ENCODE measurements around the gene PADI4.
A peak's percentile ranks its signal among the peaks of the same experiment; 100 is the strongest.

Gene PADI4

DNA sequence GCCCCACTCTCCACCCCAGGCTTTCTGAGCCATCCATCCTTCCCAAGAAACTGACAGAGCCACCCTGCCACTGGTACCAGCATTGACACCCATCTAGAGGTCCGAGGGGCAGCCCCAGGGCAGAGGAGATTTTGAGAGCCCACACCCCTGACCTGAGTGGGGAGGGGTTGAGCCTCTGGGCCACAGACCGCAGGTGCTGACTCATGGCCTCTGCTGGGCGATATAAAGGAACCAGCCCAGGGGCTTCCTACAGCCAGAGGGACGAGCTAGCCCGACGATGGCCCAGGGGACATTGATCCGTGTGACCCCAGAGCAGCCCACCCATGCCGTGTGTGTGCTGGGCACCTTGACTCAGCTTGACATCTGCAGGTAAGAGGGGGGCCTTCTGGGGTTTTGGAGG lies at the start of gene PADI4:
TSS of gene PADI4 (plus strand) at position 252 of the 400 bp plus-strand sequence. CDS start at position 278, 26 bp downstream.
- Mint-ChIP-seq H3K4me1 (ENCODE audit: low read depth) (peaks cover 75% of the 10 kb centered on the region), H3K4me3 (no peak within 1 kb of the TSS), H3K27me3 (no peaks in the 10 kb centered on the region), H3K36me3 (ENCODE audit: low read depth) (no peaks in the 10 kb centered on the region), H3K27ac (peak within 1 kb of the TSS; percentile 50), H3K9me3 (peaks cover 3% of the 10 kb centered on the region)
- intact Hi-C loops (cut with micrococcal nuclease), result no loop called here

- H3K4me1 Mint-ChIP-seq (ENCODE audit: low read depth), result no peaks in the 10 kb centered on the region
- H3K4me3 Mint-ChIP-seq, result no peak overlapping the region
- no peaks in the 10 kb centered on the region for H3K9me3 Mint-ChIP-seq
- H3K27ac Mint-ChIP-seq, result no peak overlapping the region
- peaks cover 10% of the 10 kb centered on the region for H3K27me3 Mint-ChIP-seq
- no peaks in the 10 kb centered on the region for H3K36me3 Mint-ChIP-seq (ENCODE audit: low read depth)
- intact Hi-C loops (cut with micrococcal nuclease), result no loop called here
Observed at GRCh38 chr1:17258758-17259130, 49.3 kb upstream of the PADI4 start.

GRCh38 chr1:17259233-17259873 lies 48.6 kb upstream of the PADI4 start:
- Mint-ChIP-seq H3K36me3 (ENCODE audit: low read depth) (no peaks in the 10 kb centered on the region), H3K9me3 (no peaks in the 10 kb centered on the region), H3K27ac (no peak overlapping the region), H3K4me3 (no peak overlapping the region), H3K4me1 (ENCODE audit: low read depth) (no peaks in the 10 kb centered on the region), H3K27me3 (peaks cover 10% of the 10 kb centered on the region)
- intact Hi-C loops (cut with micrococcal nuclease), result no loop called here

GRCh38 chr1:17260264-17260663 lies 47.7 kb upstream of the PADI4 start:
- intact Hi-C loops (cut with micrococcal nuclease), result no loop called here

GRCh38 chr1:17260738-17261137 lies 47.3 kb upstream of the PADI4 start:
- H3K27me3 Mint-ChIP-seq, result peaks cover 10% of the 10 kb centered on the region
- H3K9me3 Mint-ChIP-seq, result no peaks in the 10 kb centered on the region
- H3K36me3 Mint-ChIP-seq (ENCODE audit: low read depth), result no peaks in the 10 kb centered on the region
- no peak overlapping the region for H3K27ac Mint-ChIP-seq
- H3K4me1 Mint-ChIP-seq (ENCODE audit: low read depth), result no peaks in the 10 kb centered on the region
- intact Hi-C loops (cut with micrococcal nuclease), result no loop called here
- no peak overlapping the region for H3K4me3 Mint-ChIP-seq

More at GRCh38 chr1:17260264-17260663, 47.7 kb upstream of the PADI4 start:
- H3K36me3 Mint-ChIP-seq (ENCODE audit: low read depth), result no peaks in the 10 kb centered on the region
- no peak overlapping the region for H3K4me3 Mint-ChIP-seq
- no peaks in the 10 kb centered on the region for H3K9me3 Mint-ChIP-seq
- H3K27me3 Mint-ChIP-seq, result peaks cover 10% of the 10 kb centered on the region
- H3K27ac Mint-ChIP-seq, result no peak overlapping the region
- H3K4me1 Mint-ChIP-seq (ENCODE audit: low read depth), result no peaks in the 10 kb centered on the region

DNA sequence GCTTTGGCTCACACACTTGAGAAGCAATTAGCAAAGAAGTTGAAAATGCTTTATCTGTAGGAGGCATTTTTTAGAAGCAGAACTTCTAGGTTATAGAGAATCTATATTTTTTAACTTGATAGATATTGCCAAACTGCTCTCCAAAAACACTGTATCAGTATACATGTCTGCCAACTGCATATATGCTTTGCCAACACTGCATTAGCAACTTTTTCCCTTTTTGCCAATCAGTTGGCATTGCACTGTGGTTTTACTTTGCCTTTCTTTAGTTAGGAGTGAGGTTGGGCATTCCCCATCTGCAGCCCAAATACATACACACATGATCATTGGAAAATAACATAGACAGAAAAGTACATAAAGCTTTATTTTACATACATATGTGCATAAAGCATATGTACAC lies 44.1 kb upstream of the PADI4 start:
- Mint-ChIP-seq H3K9me3 (no peaks in the 10 kb centered on the region), H3K4me3 (no peak overlapping the region), H3K27me3 (peaks cover 9% of the 10 kb centered on the region), H3K36me3 (ENCODE audit: low read depth) (no peaks in the 10 kb centered on the region), H3K27ac (no peak overlapping the region), H3K4me1 (ENCODE audit: low read depth) (no peaks in the 10 kb centered on the region)
- intact Hi-C loops (cut with micrococcal nuclease), result no loop called here

GRCh38 chr1:17264470-17264869 lies 43.5 kb upstream of the PADI4 start:
- Mint-ChIP-seq H3K27ac (no peak overlapping the region), H3K36me3 (ENCODE audit: low read depth) (no peaks in the 10 kb centered on the region), H3K27me3 (peaks cover 5% of the 10 kb centered on the region), H3K9me3 (no peaks in the 10 kb centered on the region), H3K4me1 (ENCODE audit: low read depth) (no peaks in the 10 kb centered on the region), H3K4me3 (no peak overlapping the region)
- intact Hi-C loops (cut with micrococcal nuclease), result no loop called here

DNA sequence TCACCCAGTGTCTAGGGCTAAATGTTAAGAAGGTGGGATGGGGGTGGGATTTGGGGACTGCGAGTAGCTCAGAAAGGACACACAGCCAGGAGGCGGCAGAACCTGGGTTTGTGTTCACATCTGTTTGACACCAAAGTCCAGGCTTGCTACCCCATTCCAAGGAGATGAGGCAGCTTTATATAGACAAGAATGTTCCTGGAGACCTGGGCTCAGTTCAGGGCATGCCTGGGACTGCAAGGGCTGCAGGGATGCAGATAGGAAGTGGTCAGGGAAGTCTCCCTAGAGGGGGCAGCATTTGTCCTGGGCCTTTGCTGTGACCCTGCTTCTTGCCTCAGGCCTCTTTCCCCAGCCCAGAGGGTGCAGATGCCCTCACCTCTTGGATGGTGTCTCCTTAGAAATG lies 42.8 kb upstream of the PADI4 start:
- no peaks in the 10 kb centered on the region for H3K9me3 Mint-ChIP-seq
- H3K4me1 Mint-ChIP-seq (ENCODE audit: low read depth), result no peaks in the 10 kb centered on the region
- H3K27me3 Mint-ChIP-seq, result peaks cover 4% of the 10 kb centered on the region
- H3K4me3 Mint-ChIP-seq, result no peak overlapping the region
- intact Hi-C loops (cut with micrococcal nuclease), result no loop called here
- no peak overlapping the region for H3K27ac Mint-ChIP-seq
- no peaks in the 10 kb centered on the region for H3K36me3 Mint-ChIP-seq (ENCODE audit: low read depth)

GRCh38 chr1:17265950-17266349 lies 42.0 kb upstream of the PADI4 start:
- Mint-ChIP-seq H3K27ac (no peak overlapping the region), H3K4me3 (no peak overlapping the region), H3K4me1 (ENCODE audit: low read depth) (no peaks in the 10 kb centered on the region), H3K27me3 (peaks cover 4% of the 10 kb centered on the region), H3K9me3 (no peaks in the 10 kb centered on the region), H3K36me3 (ENCODE audit: low read depth) (no peaks in the 10 kb centered on the region)
- intact Hi-C loops (cut with micrococcal nuclease), result no loop called here

DNA sequence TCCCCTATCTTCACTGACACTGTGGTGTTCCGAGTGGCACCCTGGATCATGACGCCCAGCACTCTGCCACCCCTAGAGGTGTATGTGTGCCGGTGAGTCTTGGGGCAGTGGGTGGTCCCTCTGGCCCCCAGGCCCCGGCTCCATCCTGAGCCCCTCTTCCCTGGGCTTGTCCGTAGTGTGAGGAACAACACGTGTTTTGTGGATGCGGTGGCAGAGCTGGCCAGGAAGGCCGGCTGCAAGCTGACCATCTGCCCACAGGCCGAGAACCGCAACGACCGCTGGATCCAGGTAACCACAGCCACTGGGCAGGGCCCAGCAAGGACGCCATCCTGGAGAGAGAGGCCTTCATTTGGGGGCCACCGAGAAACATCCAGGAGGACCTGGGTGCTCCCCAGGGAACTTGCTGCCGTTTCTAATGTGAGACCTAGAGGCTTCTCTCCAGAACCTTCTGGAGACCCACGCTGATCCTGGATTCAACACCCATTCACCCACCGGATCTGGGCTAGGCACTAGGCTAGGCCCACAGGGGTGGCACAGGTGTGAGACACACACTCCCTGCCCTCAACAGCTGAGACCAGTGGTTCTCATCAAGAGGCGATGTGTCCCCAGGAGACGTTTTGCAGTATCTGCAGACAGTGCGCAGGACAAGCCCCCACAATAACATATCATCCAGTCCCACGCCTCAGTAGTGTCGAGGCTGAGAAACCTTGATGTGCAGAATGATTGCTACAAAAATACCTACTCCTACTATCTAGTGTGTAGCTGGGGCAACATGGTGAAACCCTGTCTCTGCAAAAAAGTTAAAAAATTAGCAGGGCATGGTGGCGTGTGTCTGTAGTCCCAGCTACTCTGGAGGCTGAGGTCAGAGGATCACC lies 36.9 kb upstream of the PADI4 start:
- Mint-ChIP-seq H3K9me3 (no peaks in the 10 kb centered on the region), H3K36me3 (ENCODE audit: low read depth) (no peaks in the 10 kb centered on the region), H3K27ac (no peak overlapping the region), H3K4me1 (ENCODE audit: low read depth) (peaks cover 12% of the 10 kb centered on the region), H3K27me3 (no peaks in the 10 kb centered on the region), H3K4me3 (no peak overlapping the region)
- intact Hi-C loops (cut with micrococcal nuclease), result no loop called here

DNA sequence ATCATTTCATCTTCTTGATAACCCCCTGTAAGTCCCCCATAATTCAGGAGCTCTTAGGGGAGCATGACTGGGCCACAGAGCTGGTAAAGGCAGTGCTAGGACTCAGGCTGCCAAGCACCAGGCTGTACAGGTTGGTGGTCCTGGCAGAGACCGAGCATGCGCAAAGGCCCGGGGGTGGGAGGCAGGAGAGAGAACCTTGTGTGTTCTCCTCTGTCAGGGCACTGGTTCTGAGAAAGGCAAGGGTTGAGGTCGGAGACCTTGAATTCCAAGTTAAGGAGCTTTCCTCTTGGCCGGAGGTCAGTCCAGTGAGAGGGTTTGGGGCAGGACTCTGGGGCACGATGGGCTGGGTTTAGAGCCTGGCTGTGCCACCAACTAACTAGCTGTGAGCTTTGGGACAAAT lies 35.9 kb upstream of the PADI4 start:
- peaks cover 21% of the 10 kb centered on the region for H3K4me1 Mint-ChIP-seq (ENCODE audit: low read depth)
- no peak overlapping the region for H3K4me3 Mint-ChIP-seq
- H3K36me3 Mint-ChIP-seq (ENCODE audit: low read depth), result no peaks in the 10 kb centered on the region
- peak overlapping the region; percentile 39 for H3K27ac Mint-ChIP-seq
- H3K9me3 Mint-ChIP-seq, result no peaks in the 10 kb centered on the region
- intact Hi-C loops (cut with micrococcal nuclease), result no loop called here
- no peaks in the 10 kb centered on the region for H3K27me3 Mint-ChIP-seq

GRCh38 chr1:17272646-17273045 lies 35.4 kb upstream of the PADI4 start:
- Mint-ChIP-seq H3K27me3 (no peaks in the 10 kb centered on the region), H3K4me3 (no peak overlapping the region), H3K9me3 (no peaks in the 10 kb centered on the region), H3K4me1 (ENCODE audit: low read depth) (peaks cover 26% of the 10 kb centered on the region), H3K36me3 (ENCODE audit: low read depth) (no peaks in the 10 kb centered on the region), H3K27ac (no peak overlapping the region)
- intact Hi-C loops (cut with micrococcal nuclease), result no loop called here

DNA sequence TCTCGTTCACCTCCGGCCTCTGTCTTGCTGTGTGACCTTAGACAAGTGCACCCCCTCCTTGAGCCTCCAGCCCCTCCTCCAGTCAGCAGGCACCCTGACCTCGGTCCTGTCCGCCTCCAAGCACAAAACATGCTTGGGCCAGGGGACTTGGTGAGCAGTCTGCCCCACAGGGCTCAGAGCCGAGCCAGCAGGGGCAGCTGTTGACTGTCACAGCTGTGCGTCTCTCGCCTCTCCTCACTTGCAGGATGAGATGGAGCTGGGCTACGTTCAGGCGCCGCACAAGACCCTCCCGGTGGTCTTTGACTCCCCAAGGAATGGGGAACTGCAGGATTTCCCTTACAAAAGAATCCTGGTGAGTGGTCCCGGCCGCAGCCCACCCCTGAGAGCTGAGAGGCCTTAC lies 34.9 kb upstream of the PADI4 start:
- no peaks in the 10 kb centered on the region for H3K36me3 Mint-ChIP-seq (ENCODE audit: low read depth)

GRCh38 chr1:17274186-17275170 lies 33.5 kb upstream of the PADI4 start:
- intact Hi-C loops (cut with micrococcal nuclease), result no loop called here
- Mint-ChIP-seq H3K36me3 (ENCODE audit: low read depth) (no peaks in the 10 kb centered on the region), H3K9me3 (no peaks in the 10 kb centered on the region), H3K27me3 (no peaks in the 10 kb centered on the region), H3K27ac (no peak overlapping the region), H3K4me1 (ENCODE audit: low read depth) (peaks cover 26% of the 10 kb centered on the region), H3K4me3 (no peak overlapping the region)

More for the DNA sequence above, 34.9 kb upstream of the PADI4 start:
- intact Hi-C loops (cut with micrococcal nuclease), result no loop called here
- Mint-ChIP-seq H3K27ac (no peak overlapping the region), H3K9me3 (no peaks in the 10 kb centered on the region), H3K4me1 (ENCODE audit: low read depth) (peaks cover 26% of the 10 kb centered on the region), H3K27me3 (no peaks in the 10 kb centered on the region), H3K4me3 (no peak overlapping the region)
